Endothelial cell (in vitro differentiated cells): Measurements from ENCODE around the gene STX17. TPM values are rescaled to one million over a fixed set of nuclear protein-coding genes. Genes with fewer than 3 reads are reported as not detected.

Experiments used
- DNase-seq: peaks from one replicate; pipeline ENCODE4 v3.0.0; 2021; ENCODE audit warnings: low spot score
- H3K27ac Mint-ChIP-seq: one replicate; pipeline ENCODE4 v1.8.0; 2021; ENCODE audit warnings: mixed read lengths, inconsistent platforms; ENCODE audit not compliant: unreplicated experiment
- H3K27me3 Mint-ChIP-seq: one replicate; pipeline ENCODE4 v1.8.0; 2021; ENCODE audit warnings: mild to moderate bottlenecking, moderate library complexity, mixed read lengths, inconsistent platforms; ENCODE audit not compliant: unreplicated experiment
- H3K36me3 Mint-ChIP-seq: one replicate; pipeline ENCODE4 v1.8.0; 2021; ENCODE audit warnings: mild to moderate bottlenecking, low read depth, mixed read lengths, inconsistent platforms; ENCODE audit not compliant: unreplicated experiment
- H3K4me1 Mint-ChIP-seq: one replicate; pipeline ENCODE4 v1.8.0; 2021; ENCODE audit warnings: mild to moderate bottlenecking, mixed read lengths, inconsistent platforms; ENCODE audit not compliant: unreplicated experiment
- H3K4me3 Mint-ChIP-seq: one replicate; pipeline ENCODE4 v1.8.0; 2021; ENCODE audit warnings: mild to moderate bottlenecking, mixed read lengths, inconsistent platforms; ENCODE audit not compliant: unreplicated experiment
- H3K9me3 Mint-ChIP-seq: one replicate; pipeline ENCODE4 v1.8.0; 2021; ENCODE audit warnings: mixed read lengths, inconsistent platforms; ENCODE audit not compliant: unreplicated experiment
- CTCF ChIP-seq: fragments of 200-600 bp; sonication (generic); IDR thresholded peaks from one replicate; pipeline ENCODE4 v1.5.0; 2021; ENCODE audit warnings: antibody characterized with exemption; ENCODE audit not compliant: unreplicated experiment
- total RNA-seq: library from RNA; stranded (reverse); fragmentation: NEBNext Ultra II Directional; extraction: Animal tissue kit (Norgen Biotek cat#: 25700); gene quantifications from one replicate; pipeline ENCODE4 v1.2.1, GENCODE V29; 2021; ENCODE audit not compliant: unreplicated experiment

Gene STX17
- total RNA-seq, 1 donor from 2014 or later = 28.5 TPM

GRCh38 chr9:99863955-99864354 is 42.5 kb upstream of the STX17 start:
- H3K36me3 Mint-ChIP-seq = no peaks in the 10 kb centered on the region
- no peak overlapping the region for H3K4me3 Mint-ChIP-seq
- no peak for TF ChIP-seq CTCF
- H3K9me3 Mint-ChIP-seq = no peaks in the 10 kb centered on the region
- peaks cover 4% of the 10 kb centered on the region for H3K4me1 Mint-ChIP-seq
- H3K27ac Mint-ChIP-seq = no peak overlapping the region
- H3K27me3 Mint-ChIP-seq = peaks cover 2% of the 10 kb centered on the region
- DNase-seq = no peak

DNA sequence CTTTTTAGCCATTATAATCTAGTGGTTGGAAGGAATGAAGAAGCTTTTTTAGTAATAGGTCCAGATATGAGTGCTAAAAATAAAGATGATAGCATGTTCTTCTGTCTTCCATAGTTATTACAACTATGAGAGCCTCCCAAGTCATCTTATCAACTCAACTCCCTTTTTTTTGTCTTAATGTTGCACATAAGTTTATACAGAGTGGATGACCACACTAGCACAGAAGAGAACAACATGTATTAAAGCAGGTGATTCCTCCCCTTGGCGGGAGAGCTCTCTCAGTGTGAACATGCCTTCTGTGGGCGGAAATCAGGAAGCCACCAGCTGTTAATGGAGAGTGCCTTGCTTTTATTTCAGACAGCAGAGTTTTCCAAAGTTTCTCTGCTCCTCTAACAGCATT is 40.1 kb upstream of the STX17 start:
- Mint-ChIP-seq H3K9me3 (no peaks in the 10 kb centered on the region), H3K4me1 (peaks cover 4% of the 10 kb centered on the region), H3K4me3 (no peak overlapping the region), H3K27me3 (peaks cover 2% of the 10 kb centered on the region), H3K27ac (no peak overlapping the region), H3K36me3 (no peaks in the 10 kb centered on the region)
- DNase-seq = no peak
- no peak for TF ChIP-seq CTCF

- Mint-ChIP-seq H3K27ac (no peak overlapping the region), H3K36me3 (no peaks in the 10 kb centered on the region), H3K27me3 (no peaks in the 10 kb centered on the region), H3K4me1 (peaks cover 4% of the 10 kb centered on the region), H3K4me3 (no peak overlapping the region), H3K9me3 (no peaks in the 10 kb centered on the region)
- TF ChIP-seq CTCF = no peak
- no peak for DNase-seq
Measured at GRCh38 chr9:99867536-99867935, 38.9 kb upstream of the STX17 start.

- no peaks in the 10 kb centered on the region for H3K9me3 Mint-ChIP-seq
- no peak for DNase-seq
- H3K4me3 Mint-ChIP-seq = no peak overlapping the region
- peaks cover 4% of the 10 kb centered on the region for H3K4me1 Mint-ChIP-seq
- no peak overlapping the region for H3K27ac Mint-ChIP-seq
- no peaks in the 10 kb centered on the region for H3K36me3 Mint-ChIP-seq
- no peak for TF ChIP-seq CTCF
- H3K27me3 Mint-ChIP-seq = no peaks in the 10 kb centered on the region
Measured at GRCh38 chr9:99867968-99868367, 38.5 kb upstream of the STX17 start.

DNA sequence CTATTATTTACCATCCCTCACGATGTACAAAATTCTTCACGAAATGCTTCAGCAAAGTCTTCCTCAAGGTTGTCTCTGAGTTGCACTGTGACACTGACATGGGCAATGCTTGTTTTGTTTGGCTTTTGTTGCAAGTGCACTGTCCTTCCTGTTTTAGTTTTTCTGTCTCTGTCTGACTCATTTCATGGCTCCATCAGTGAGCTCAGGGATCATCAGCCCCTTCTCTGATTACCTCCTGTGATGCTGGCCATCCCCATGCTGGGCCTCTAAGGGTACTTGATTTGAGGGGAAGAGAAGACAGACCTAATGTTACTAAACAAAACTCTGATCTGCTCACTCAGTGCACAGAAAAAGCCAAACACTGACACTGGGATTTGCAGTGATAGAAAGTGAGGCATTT is 37.6 kb upstream of the STX17 start:
- no peak for DNase-seq
- TF ChIP-seq CTCF = no peak
- Mint-ChIP-seq H3K9me3 (no peaks in the 10 kb centered on the region), H3K4me1 (no peaks in the 10 kb centered on the region), H3K27ac (no peak overlapping the region), H3K36me3 (no peaks in the 10 kb centered on the region), H3K27me3 (no peaks in the 10 kb centered on the region), H3K4me3 (no peak overlapping the region)
